ENCODE results near the gene RAMP2. TPM values are rescaled to one million over a fixed set of nuclear protein-coding genes. Genes with fewer than 3 reads are reported as not detected.
"Not testable (repeated sequence)": the region's sequence is repeated elsewhere in the genome, so short reads cannot be mapped to it uniquely, and the experiment has no call there.

Gene RAMP2
- total RNA-seq, 1 donor from 2014 or later = 0.51 TPM

- H3K9me3 ChIP-seq (ENCODE audit: low read depth) = no peaks in the 10 kb centered on the region
- no peaks in the 10 kb centered on the region for H3K79me2 ChIP-seq (ENCODE audit: low read depth)
- peaks cover 18% of the 10 kb centered on the region for H3K27me3 ChIP-seq
- no peak overlapping the region for H3K27ac ChIP-seq
- Mint-ChIP-seq H3K27ac (no peak overlapping the region), H3K4me3 (no peak overlapping the region), H3K9me3 (no peaks in the 10 kb centered on the region), H3K4me1 (peaks cover 15% of the 10 kb centered on the region), H3K27me3 (ENCODE audit: insufficient read depth, low read depth) (peaks cover 19% of the 10 kb centered on the region), H3K36me3 (peaks cover 1% of the 10 kb centered on the region)
- no peak overlapping the region for H2AFZ ChIP-seq (replicated peaks)
- no peak overlapping the region for H3K4me3 ChIP-seq
- H4K20me1 ChIP-seq (ENCODE audit: low read depth) = no peaks in the 10 kb centered on the region
- H3K4me2 ChIP-seq = no peak overlapping the region
- TF ChIP-seq CTCF (IDR thresholded peaks at IDR 0.05) (no peak), EZH2 (IDR thresholded peaks at IDR 0.05) (no peak), EZH2phosphoT487 (IDR thresholded peaks at IDR 0.05) (no peak)
- no peaks in the 10 kb centered on the region for H3F3A ChIP-seq (ENCODE audit: low read depth)
- DNase-seq (ENCODE audit: low spot score) = no peak
- no peaks in the 10 kb centered on the region for H3K36me3 ChIP-seq
- no peak overlapping the region for H3K9ac ChIP-seq
- H3K4me1 ChIP-seq = peaks cover 10% of the 10 kb centered on the region
These were observed 5.1 kb downstream of the RAMP2 start for GRCh38 chr17:42766124-42766523.

GRCh38 chr17:42767512-42767911, 6.5 kb downstream of the RAMP2 start:
- Histone ChIP-seq H3K27me3 (peaks cover 5% of the 10 kb centered on the region), H3K4me2 (no peak overlapping the region), H3K36me3 (no peaks in the 10 kb centered on the region), H3K4me3 (no peak overlapping the region), H3K9me3 (ENCODE audit: low read depth) (no peaks in the 10 kb centered on the region), H3K4me1 (peaks cover 7% of the 10 kb centered on the region), H4K20me1 (ENCODE audit: low read depth) (no peaks in the 10 kb centered on the region), H3K27ac (no peak overlapping the region), H3F3A (ENCODE audit: low read depth) (no peaks in the 10 kb centered on the region), H2AFZ (replicated peaks) (no peak overlapping the region), H3K9ac (no peak overlapping the region), H3K79me2 (ENCODE audit: low read depth) (no peaks in the 10 kb centered on the region)
- no peak for DNase-seq (ENCODE audit: low spot score)
- H3K36me3 Mint-ChIP-seq = no peaks in the 10 kb centered on the region
- no peaks in the 10 kb centered on the region for H3K9me3 Mint-ChIP-seq
- no peak for TF ChIP-seq EZH2 (IDR thresholded peaks at IDR 0.05)
- no peak for TF ChIP-seq EZH2phosphoT487 (IDR thresholded peaks at IDR 0.05)
- no peak for TF ChIP-seq CTCF (IDR thresholded peaks at IDR 0.05)
- H3K27ac Mint-ChIP-seq = no peak overlapping the region
- H3K27me3 Mint-ChIP-seq (ENCODE audit: insufficient read depth, low read depth) = peaks cover 14% of the 10 kb centered on the region
- H3K4me3 Mint-ChIP-seq = no peak overlapping the region
- H3K4me1 Mint-ChIP-seq = peaks cover 16% of the 10 kb centered on the region

- H3K27me3 ChIP-seq; H3K36me3 ChIP-seq; H3F3A ChIP-seq (ENCODE audit: low read depth); H3K4me2 ChIP-seq; DNase-seq (ENCODE audit: low spot score); H3K4me3 Mint-ChIP-seq; H3K9me3 ChIP-seq (ENCODE audit: low read depth); H3K27ac ChIP-seq; H3K9ac ChIP-seq; H3K4me3 ChIP-seq; H3K79me2 ChIP-seq (ENCODE audit: low read depth); H3K36me3 Mint-ChIP-seq; H3K27me3 Mint-ChIP-seq (ENCODE audit: insufficient read depth, low read depth); H2AFZ ChIP-seq (replicated peaks); H3K27ac Mint-ChIP-seq; H4K20me1 ChIP-seq (ENCODE audit: low read depth); H3K9me3 Mint-ChIP-seq; H3K4me1 ChIP-seq: not testable (repeated sequence)
- peaks cover 12% of the 10 kb centered on the region for H3K4me1 Mint-ChIP-seq
These were observed 7.0 kb downstream of the RAMP2 start for GRCh38 chr17:42768006-42768405.

GRCh38 chr17:42769964-42770363, 8.9 kb downstream of the RAMP2 start:
- H3K4me2 ChIP-seq; DNase-seq (ENCODE audit: low spot score); H3F3A ChIP-seq (ENCODE audit: low read depth); H3K27me3 Mint-ChIP-seq (ENCODE audit: insufficient read depth, low read depth); H3K27ac Mint-ChIP-seq; H3K4me3 Mint-ChIP-seq; H3K27me3 ChIP-seq; H3K9me3 ChIP-seq (ENCODE audit: low read depth); H2AFZ ChIP-seq (replicated peaks); H3K9me3 Mint-ChIP-seq; H4K20me1 ChIP-seq (ENCODE audit: low read depth); H3K9ac ChIP-seq; H3K4me1 ChIP-seq; H3K4me3 ChIP-seq; H3K36me3 Mint-ChIP-seq; H3K36me3 ChIP-seq; H3K27ac ChIP-seq: not testable (repeated sequence)
- H3K4me1 Mint-ChIP-seq = peaks cover 25% of the 10 kb centered on the region
- H3K79me2 ChIP-seq (ENCODE audit: low read depth) = peaks cover 12% of the 10 kb centered on the region

Data from neural progenitor cell (in vitro differentiated cells).